ENCODE results near the gene MAN2B1.

GRCh38 chr19:12629215-12629614 lies 37.3 kb downstream of the MAN2B1 start:
- TF ChIP-seq, protein P1, sequence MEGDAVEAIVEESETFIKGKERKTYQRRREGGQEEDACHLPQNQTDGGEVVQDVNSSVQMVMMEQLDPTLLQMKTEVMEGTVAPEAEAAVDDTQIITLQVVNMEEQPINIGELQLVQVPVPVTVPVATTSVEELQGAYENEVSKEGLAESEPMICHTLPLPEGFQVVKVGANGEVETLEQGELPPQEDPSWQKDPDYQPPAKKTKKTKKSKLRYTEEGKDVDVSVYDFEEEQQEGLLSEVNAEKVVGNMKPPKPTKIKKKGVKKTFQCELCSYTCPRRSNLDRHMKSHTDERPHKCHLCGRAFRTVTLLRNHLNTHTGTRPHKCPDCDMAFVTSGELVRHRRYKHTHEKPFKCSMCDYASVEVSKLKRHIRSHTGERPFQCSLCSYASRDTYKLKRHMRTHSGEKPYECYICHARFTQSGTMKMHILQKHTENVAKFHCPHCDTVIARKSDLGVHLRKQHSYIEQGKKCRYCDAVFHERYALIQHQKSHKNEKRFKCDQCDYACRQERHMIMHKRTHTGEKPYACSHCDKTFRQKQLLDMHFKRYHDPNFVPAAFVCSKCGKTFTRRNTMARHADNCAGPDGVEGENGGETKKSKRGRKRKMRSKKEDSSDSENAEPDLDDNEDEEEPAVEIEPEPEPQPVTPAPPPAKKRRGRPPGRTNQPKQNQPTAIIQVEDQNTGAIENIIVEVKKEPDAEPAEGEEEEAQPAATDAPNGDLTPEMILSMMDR (IDR thresholded peaks at IDR 0.05) = no peak
- TF ChIP-seq ZFX (IDR thresholded peaks at IDR 0.05; ENCODE audit: borderline replicate concordance) = no peak
